ENCODE results near the gene CBX8. TPM values are rescaled to one million over a fixed set of nuclear protein-coding genes. Genes with fewer than 3 reads are reported as not detected.

The CBX8 gene
- total RNA-seq, 1 donor from 2014 or later = 4.9 TPM

- intact Hi-C loops (cut with DNase I) = no loop called here
- Histone ChIP-seq H3K9me3 (no peaks in the 10 kb centered on the region), H3K27ac (no peak overlapping the region), H3K36me3 (no peaks in the 10 kb centered on the region), H3K27me3 (peaks cover 65% of the 10 kb centered on the region), H3K4me1 (no peaks in the 10 kb centered on the region), H3K4me3 (no peak overlapping the region)
- TF ChIP-seq CTCF (IDR thresholded peaks at IDR 0.05) = no peak
- ATAC-seq (peak; percentile 8), DNase-seq (no peak)
Measured at GRCh38 chr17:79747508-79748294, 49.2 kb downstream of the CBX8 start.

- DNase-seq = no peak
- Histone ChIP-seq H3K36me3 (no peaks in the 10 kb centered on the region), H3K4me1 (peaks cover 3% of the 10 kb centered on the region), H3K27me3 (peaks cover 66% of the 10 kb centered on the region), H3K27ac (no peak overlapping the region), H3K9me3 (no peaks in the 10 kb centered on the region), H3K4me3 (no peak overlapping the region)
- no peak for ATAC-seq
- no peak for TF ChIP-seq CTCF (IDR thresholded peaks at IDR 0.05)
- intact Hi-C loops (cut with DNase I) = no loop called here
Measured at GRCh38 chr17:79746889-79747507, 49.9 kb downstream of the CBX8 start.

- intact Hi-C loops (cut with DNase I) = no loop called here
- H3K36me3 ChIP-seq = no peaks in the 10 kb centered on the region
- H3K9me3 ChIP-seq = no peaks in the 10 kb centered on the region
- H3K27ac ChIP-seq = no peak overlapping the region
- TF ChIP-seq CTCF (IDR thresholded peaks at IDR 0.05) = no peak
- no peak overlapping the region for H3K4me3 ChIP-seq
- H3K4me1 ChIP-seq = peaks cover 7% of the 10 kb centered on the region
- DNase-seq = no peak
- peaks cover 68% of the 10 kb centered on the region for H3K27me3 ChIP-seq
- no peak for ATAC-seq
Measured at GRCh38 chr17:79745641-79746105, 51.2 kb downstream of the CBX8 start.

- DNase-seq (no peak), ATAC-seq (no peak)
- no peaks in the 10 kb centered on the region for H3K9me3 ChIP-seq
- no peak overlapping the region for H3K27ac ChIP-seq
- TF ChIP-seq CTCF (IDR thresholded peaks at IDR 0.05) = no peak
- H3K36me3 ChIP-seq = no peaks in the 10 kb centered on the region
- peaks cover 58% of the 10 kb centered on the region for H3K27me3 ChIP-seq
- no peak overlapping the region for H3K4me3 ChIP-seq
- intact Hi-C loops (cut with DNase I) = no loop called here
- peaks cover 7% of the 10 kb centered on the region for H3K4me1 ChIP-seq
Measured at GRCh38 chr17:79743614-79744013, 53.3 kb downstream of the CBX8 start.

GRCh38 chr17:79742951-79743476 lies 53.9 kb downstream of the CBX8 start:
- Histone ChIP-seq H3K4me1 (peaks cover 7% of the 10 kb centered on the region), H3K27me3 (peaks cover 52% of the 10 kb centered on the region), H3K9me3 (no peaks in the 10 kb centered on the region), H3K36me3 (no peaks in the 10 kb centered on the region), H3K27ac (no peak overlapping the region), H3K4me3 (no peak overlapping the region)
- no peak for ATAC-seq
- TF ChIP-seq CTCF (IDR thresholded peaks at IDR 0.05) = no peak
- no peak for DNase-seq
- intact Hi-C loops (cut with DNase I) = no loop called here
